T47D (cell line): ENCODE measurements around the gene DNAH11.
A peak's percentile ranks its signal among the peaks of the same experiment; 100 is the strongest.

Experiments
- DNase-seq, 2 experiments: peaks; one replicate each; pipeline versions ENCODE4 v3.0.0 to v3.0.0-alpha.2; 2011 to 2012; ENCODE audit warnings: low read depth in 1 of 2, low spot score in 1 of 2
- JUND ChIP-seq: IDR thresholded peaks from 2 replicates; pipeline ENCODE4 v1.6.1; 2012; ENCODE audit warnings: low read depth
- in situ Hi-C: cut with HindIII; loops from 2 replicates; pipeline ENCODE4 v1.10.0; 2016; ENCODE audit warnings: low sequenced_read_pairs, low pct_unique_long_range_greater_than_20kb

The DNAH11 gene

DNA sequence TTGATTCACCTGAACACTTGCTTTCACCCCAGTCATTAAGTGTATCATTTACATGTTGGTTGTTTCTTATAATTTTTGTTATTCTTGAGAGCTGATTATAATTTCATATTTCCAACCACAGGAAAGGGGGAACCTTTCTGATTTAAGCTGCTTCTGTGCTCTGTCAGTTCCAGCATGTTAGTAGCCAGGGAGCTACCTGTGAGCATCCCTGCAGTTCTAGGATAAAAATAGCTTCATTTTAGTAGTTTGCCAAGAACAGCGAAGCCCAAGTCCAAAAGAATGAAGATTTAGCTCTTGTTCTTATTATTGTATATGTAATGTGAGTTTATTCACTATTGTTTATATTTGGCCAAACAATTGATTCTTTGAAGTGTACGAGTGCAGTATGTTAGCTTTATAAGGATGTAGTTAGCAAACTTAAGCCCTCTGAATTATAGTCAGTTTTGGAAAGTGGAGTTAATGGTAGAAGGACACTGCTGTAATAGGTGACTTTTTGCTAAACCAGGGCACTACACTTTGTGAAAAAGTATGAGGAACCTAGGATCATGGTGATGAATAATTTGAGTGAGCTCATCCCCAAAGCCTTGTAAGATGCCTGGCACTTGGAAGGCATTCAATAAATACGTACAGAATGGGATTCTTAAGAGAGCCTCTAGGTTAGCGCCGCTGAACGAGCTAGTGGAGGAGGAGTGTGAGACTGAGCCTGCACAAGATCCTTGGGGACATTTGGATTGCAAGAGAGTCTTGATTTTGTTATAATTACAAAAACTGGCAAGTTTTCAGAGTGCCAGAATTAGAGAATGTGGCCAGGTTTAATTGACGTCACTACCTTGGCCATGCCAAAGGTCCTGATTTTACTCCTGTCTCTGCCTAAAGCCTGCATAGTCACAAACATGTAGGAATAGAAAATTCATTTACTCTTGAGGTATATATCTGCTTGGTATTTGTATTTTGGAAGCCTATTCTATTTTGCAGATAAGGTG lies 29.8 kb downstream of the DNAH11 start:
- in situ Hi-C loops = no loop called here
- no peak for DNase-seq
- no peak for TF ChIP-seq JUND

- in situ Hi-C loops = no loop called here
- no peak for DNase-seq
- TF ChIP-seq JUND = no peak
These were observed 36.7 kb downstream of the DNAH11 start for GRCh38 chr7:21579341-21580072.

- DNase-seq = peak in 1 of 2 experiments; percentile 41
- no peak for TF ChIP-seq JUND
- in situ Hi-C loops = no loop called here
These were observed 37.3 kb downstream of the DNAH11 start for GRCh38 chr7:21580073-21580521.

DNA sequence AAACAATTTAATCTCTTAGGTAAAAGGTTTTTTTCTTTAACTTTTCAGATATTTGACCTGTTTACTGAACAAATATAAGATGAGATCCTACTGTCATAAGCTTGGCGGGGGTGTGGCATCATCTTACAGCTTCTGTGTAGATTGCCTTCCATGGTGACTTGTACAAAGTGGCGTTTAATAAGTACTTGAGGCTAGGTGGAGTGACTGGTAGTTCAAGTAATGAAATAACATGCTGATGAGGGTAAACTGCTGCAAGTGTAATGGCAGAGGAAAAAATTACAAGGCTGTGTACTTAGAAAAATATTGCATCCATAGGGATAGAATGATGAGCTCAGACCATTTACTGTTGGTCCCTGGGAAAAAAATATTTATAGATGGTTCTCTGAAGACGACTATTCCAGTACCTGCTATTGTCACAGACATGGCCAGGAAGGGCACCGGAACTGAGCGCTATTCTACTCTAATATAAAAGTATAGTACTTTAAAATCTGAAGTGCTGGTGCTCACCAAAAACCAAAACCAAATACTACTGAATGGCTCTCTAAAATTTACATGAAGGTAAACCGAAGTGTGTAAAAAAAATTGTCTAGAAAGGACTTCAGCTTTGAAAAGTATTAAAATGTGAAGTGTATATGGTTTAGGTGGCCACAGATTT lies 42.4 kb downstream of the DNAH11 start:
- DNase-seq = no peak
- in situ Hi-C loops = no loop called here

DNA sequence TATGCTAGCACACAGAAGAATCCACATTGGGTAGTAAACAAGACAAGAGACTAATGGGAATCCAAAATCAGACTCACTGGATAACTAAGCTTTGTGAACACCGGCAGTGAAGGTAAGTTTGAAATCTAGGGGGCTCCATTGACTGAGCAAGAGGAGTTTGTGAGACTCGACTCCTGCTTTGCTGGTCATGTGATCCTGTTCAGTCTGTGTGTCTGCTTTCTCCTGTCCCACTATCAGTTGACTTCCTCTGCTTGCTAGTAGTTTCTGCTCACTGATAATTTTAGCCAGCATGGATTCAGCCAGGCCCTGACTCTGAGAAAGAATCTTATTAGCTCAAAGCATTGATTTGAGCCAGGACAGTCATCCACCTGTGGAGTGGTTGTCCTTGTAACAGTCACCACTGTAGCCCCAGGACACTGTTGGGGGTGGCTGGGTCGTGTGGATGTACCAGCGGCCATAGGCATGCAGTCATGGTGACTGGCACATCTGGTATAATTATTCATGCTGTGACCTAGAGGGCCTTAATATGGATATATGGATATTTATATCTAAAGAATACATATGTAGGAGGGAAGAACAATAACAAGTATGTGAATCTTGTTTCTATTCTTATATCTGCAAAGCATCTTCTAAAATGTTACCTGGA lies 44.4 kb downstream of the DNAH11 start:
- TF ChIP-seq JUND = no peak
- DNase-seq = no peak
- in situ Hi-C loops = no loop called here

More for the DNA sequence above, 42.4 kb downstream of the DNAH11 start:
- TF ChIP-seq JUND = no peak

DNA sequence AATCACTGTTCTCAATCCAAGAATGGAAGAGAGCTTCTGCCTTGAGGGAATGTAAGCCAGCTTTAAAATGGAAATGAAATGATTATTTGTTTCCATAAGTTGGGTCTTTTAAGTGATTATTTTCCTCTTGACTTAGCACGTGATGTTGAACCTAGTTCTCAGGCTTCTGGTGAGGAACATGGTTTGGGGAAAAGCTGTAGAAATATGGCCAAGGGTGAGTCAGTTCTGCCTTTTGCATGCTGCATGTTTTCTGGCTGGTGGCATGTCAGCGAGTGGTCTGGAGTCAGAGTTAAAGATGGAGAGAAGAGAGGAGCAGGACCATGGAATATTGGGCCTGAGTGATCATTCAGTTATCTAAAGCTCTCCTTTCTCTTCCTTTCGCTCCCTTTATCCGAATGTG lies 54.0 kb downstream of the DNAH11 start:
- in situ Hi-C loops = no loop called here
- TF ChIP-seq JUND = no peak
- no peak for DNase-seq

- in situ Hi-C loops = no loop called here
- TF ChIP-seq JUND = no peak
- DNase-seq = no peak
These were observed 60.6 kb downstream of the DNAH11 start for GRCh38 chr7:21603462-21603861.

DNA sequence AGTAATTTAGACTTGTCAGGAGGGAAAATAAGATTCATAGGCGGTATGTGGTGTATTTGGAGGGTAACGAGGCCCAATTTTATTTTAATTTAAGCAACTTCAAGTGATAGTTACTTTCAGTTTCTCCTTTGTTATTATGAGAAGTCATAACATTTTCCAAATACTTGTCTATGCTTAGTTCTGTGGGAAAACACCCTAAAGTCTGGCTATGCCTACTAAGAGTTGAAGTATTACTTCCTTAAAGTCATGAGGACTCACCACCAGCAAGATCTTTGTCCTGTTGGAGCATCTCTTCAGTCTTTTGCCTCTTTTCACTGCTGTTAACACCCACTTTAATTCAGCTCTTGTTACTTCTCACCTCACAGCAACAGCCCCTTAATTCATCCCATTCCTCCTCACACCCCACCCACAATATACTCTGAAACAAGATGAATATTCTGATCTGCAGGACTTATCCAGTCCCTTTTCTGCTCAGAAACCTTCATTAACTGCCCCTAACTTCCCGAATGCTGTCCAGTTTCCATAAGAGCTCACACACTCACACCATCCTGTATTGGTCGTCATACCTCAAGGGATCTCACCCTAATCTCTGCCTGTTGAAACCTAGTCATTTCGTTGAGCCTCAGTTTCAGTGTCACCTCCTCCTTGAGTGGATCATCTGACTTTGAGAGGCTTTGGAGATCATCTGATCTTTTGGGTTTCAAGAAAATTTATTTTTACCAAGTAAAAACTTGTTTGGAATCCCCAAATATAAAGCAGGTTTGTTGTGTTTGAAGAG lies 61.3 kb downstream of the DNAH11 start:
- TF ChIP-seq JUND = no peak
- in situ Hi-C loops = no loop called here
- DNase-seq = no peak

- TF ChIP-seq JUND = no peak
- in situ Hi-C loops = no loop called here
- DNase-seq = no peak
These were observed 62.3 kb downstream of the DNAH11 start for GRCh38 chr7:21605008-21605585.

DNA sequence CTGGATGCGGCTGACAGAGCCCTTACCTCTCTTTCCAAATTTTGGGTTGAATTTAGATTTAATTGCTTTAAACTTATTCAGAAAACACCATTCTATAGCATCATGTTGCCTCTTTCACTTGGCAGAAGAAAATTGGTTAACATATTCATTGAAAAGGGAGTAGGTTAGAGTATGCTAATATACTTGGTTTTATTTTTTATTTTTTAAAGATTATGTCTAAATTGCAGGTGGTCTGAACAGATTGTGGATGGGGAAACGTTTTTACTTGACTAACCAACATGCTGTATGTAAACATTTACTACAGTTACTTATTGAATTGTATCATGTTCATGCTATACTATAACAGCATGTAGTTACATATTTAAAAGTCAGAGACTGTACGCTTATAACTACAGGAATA lies 65.6 kb downstream of the DNAH11 start:
- in situ Hi-C loops = no loop called here
- TF ChIP-seq JUND = no peak
- DNase-seq = no peak

- in situ Hi-C loops = no loop called here
- TF ChIP-seq JUND = no peak
- no peak for DNase-seq
These were observed 68.3 kb downstream of the DNAH11 start for GRCh38 chr7:21611129-21611528.
